ENCODE measurements around the gene DTWD1. TPM values are rescaled to one million over a fixed set of nuclear protein-coding genes. Genes with fewer than 3 reads are reported as not detected.

DTWD1 gene
- total and polyA plus RNA-seq, 9 of the 15 experiments (the other 6 are each of a cell fraction or from before 2014, with no cell fraction given), result 23.1 to 76.4 (median 36.5) TPM

DNA sequence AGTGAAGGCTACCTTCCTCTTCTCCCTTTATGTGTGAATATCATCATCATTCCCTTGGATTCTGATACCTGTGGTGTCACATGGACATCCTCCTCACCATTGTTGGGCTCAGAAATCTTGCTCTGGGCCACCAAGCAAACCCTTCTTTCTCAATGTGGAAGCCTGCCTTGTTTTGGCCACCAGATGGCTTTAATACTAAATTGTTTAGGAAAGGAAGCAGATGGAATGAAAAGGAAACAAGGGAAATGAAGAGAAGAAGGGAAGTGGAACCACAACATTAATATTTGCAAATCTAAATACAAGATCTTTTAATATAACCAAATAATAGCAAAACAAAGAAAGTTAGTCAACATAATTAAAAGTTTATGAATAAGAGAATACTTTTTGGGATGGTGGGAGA is 14.3 kb upstream of the DTWD1 start:
- H3K4me1 ChIP-seq (replicated peaks in 1 of 2; ENCODE audit: control insufficient read depth in 2 of 2, insufficient read depth in 2 of 2, low read length in 2 of 2), result no peaks in the 10 kb centered on the region
- H3K9me1 ChIP-seq (ENCODE audit: control insufficient read depth, insufficient read depth, low read length), result no peaks in the 10 kb centered on the region
- ATAC-seq (no peak), DNase-seq (ENCODE audit: extremely low read depth in 1 of 4, low spot score in 3 of 4) (no peak), FAIRE-seq (no peak)
- no peak overlapping the region for H3K4me2 ChIP-seq (ENCODE audit: insufficient read depth, low read length)
- no peak for TF ChIP-seq CHD2 (IDR thresholded peaks at IDR 0.05; ENCODE audit: low read depth, low read length)
- no peak for TF ChIP-seq ZNF232 (CRISPR knock-in tag; IDR thresholded peaks at IDR 0.05)
- no peak for TF ChIP-seq MBD2 (IDR thresholded peaks at IDR 0.05; ENCODE audit: borderline replicate concordance, low read depth)
- no peak for TF ChIP-seq YBX1 (IDR thresholded peaks at IDR 0.05)
- TF ChIP-seq ASH1L (IDR thresholded peaks at IDR 0.05; ENCODE audit: borderline replicate concordance, low read depth, partially characterized antibody), result no peak
- no peak for TF ChIP-seq ZNF644 (tag; IDR thresholded peaks at IDR 0.05; ENCODE audit: low read depth)
- no peak for TF ChIP-seq SNRNP70 (optimal IDR thresholded peaks at IDR 0.05; ENCODE audit: low read depth, low read length)
- no peak for TF ChIP-seq PPARD (CRISPR knock-in tag; IDR thresholded peaks at IDR 0.05)
- no peak for TF ChIP-seq ZBTB7A (IDR thresholded peaks at IDR 0.05; ENCODE audit: borderline replicate concordance, control insufficient read depth, low read depth, low read length)
- no peak overlapping the region for H2AFZ ChIP-seq (ENCODE audit: low read depth, low read length)
- H4K20me1 ChIP-seq (replicated peaks; ENCODE audit: control insufficient read depth, insufficient read depth, low read length), result no peaks in the 10 kb centered on the region
- no peaks in the 10 kb centered on the region for H3K36me3 ChIP-seq (ENCODE audit: control insufficient read depth, insufficient read depth, low read length)
- in situ Hi-C loops (cut with MboI), result no loop called here
- intact Hi-C loops (cut with micrococcal nuclease), result no loop called here
- no peak overlapping the region for H3K4me3 ChIP-seq
- CTCF ChIA-PET (ENCODE audit: low intra/inter-chr PET ratio), result no interaction called here
- no peak overlapping the region for H3K27ac ChIP-seq (ENCODE audit: extremely low read depth, low read depth, low read length)
- POLR2A ChIA-PET, result interaction anchor here (0.6 kb wide), 1 partner anchor 1109 kb away, joined by 3 read pairs; no protein-coding TSS in a partner anchor
- H3K27me3 ChIP-seq (ENCODE audit: control insufficient read depth in 2 of 2, insufficient read depth in 2 of 2, low read length in 2 of 2), result no peaks in the 10 kb centered on the region
- no peaks in the 10 kb centered on the region for H3K9me3 ChIP-seq (replicated peaks; ENCODE audit: control insufficient read depth, insufficient read depth, low read depth, low read length)
- no peaks in the 10 kb centered on the region for H3K79me2 ChIP-seq (ENCODE audit: control insufficient read depth, insufficient read depth, low read length)
- no TSS peak for BruUV-seq (replicated peaks)
- H3K9ac ChIP-seq (ENCODE audit: insufficient read depth in 1 of 2, low read depth in 2 of 2, low read length in 2 of 2), result no peak overlapping the region
